Measurements from ENCODE around the gene KCNQ2. TPM values are rescaled to one million over a fixed set of nuclear protein-coding genes. Genes with fewer than 3 reads are reported as not detected.

KCNQ2 gene
- total and polyA plus RNA-seq, 9 donors: not detected

DNA sequence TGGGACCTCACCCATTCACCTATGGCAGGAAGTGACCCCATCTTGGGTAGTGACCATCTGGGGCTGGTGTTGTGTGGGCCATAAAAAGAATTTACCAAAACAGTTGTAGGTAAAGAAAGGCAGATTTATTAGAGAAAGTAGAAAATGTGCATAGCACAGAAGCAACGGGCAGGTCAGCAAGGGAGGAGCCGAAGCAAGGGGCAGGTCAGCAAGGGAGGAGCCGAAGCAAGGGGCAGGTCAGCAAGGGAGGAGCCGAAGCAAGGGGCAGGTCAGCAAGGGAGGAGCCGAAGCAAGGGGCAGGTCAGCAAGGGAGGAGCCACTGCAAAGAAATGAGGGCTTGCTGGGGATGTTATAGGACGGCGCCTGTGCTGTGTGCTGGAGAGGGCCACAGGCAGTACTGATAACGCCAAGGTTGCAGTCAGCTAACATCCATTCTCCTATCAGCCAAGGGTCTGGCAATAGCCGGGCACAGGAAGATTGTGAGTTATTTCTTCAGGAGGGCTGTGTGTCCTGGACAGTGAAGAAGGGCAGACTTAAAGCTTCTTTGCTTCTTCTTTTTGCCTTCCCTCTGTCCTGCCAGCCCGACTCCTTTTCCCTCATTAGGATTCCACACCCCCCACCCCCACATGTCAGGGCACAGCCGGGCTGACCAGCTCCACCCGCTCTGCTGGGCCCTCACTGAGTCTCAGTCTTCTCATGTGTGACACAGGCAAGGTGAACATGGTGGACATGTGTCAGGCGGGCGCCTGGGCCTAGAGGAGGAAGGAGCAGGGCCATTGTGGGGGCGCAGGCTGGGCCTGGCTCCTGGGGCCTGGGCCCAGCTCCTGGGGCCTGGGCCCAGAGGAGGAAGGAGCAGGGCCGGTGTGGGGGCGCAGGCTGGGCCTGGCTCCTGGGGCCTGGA, 79.7 kb downstream of the KCNQ2 start:
- Histone ChIP-seq H3K27ac (no peak overlapping the region), H3K36me3 (no peaks in the 10 kb centered on the region), H3K4me1 (ENCODE audit: insufficient read depth) (no peaks in the 10 kb centered on the region), H3K4me3 (no peak overlapping the region), H3K27me3 (no peaks in the 10 kb centered on the region), H3K9me3 (no peaks in the 10 kb centered on the region)
- WGBS, 3 donors: 84 to 90% (median 87%) methylated on average over 17 of the region's 17 CpGs
- TF ChIP-seq, protein P1, sequence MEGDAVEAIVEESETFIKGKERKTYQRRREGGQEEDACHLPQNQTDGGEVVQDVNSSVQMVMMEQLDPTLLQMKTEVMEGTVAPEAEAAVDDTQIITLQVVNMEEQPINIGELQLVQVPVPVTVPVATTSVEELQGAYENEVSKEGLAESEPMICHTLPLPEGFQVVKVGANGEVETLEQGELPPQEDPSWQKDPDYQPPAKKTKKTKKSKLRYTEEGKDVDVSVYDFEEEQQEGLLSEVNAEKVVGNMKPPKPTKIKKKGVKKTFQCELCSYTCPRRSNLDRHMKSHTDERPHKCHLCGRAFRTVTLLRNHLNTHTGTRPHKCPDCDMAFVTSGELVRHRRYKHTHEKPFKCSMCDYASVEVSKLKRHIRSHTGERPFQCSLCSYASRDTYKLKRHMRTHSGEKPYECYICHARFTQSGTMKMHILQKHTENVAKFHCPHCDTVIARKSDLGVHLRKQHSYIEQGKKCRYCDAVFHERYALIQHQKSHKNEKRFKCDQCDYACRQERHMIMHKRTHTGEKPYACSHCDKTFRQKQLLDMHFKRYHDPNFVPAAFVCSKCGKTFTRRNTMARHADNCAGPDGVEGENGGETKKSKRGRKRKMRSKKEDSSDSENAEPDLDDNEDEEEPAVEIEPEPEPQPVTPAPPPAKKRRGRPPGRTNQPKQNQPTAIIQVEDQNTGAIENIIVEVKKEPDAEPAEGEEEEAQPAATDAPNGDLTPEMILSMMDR (IDR thresholded peaks at IDR 0.05): no peak
- TF ChIP-seq EP300 (IDR thresholded peaks at IDR 0.05) (no peak), POLR2A (IDR thresholded peaks at IDR 0.05) (no peak)
- intact Hi-C loops (cut with DNase I): no loop called here
- DNase-seq: no peak

DNA sequence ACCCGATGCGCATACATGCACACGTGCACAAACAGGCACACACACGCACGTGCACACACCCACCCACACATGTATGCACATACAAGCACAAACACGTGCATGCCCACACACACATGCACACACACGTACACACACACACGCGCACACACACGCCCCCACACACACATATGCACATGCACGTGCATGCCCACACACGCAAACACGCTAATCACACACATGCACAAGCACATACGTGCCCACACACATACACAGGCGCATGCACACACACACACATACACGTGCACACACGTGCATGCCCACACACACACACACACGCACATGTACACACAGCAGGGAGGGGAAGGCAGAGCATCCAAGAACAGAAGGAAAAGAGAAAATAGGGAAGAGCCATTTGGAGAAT, 84.5 kb downstream of the KCNQ2 start:
- Histone ChIP-seq H3K9me3 (peaks cover 0 to 11% of the 10 kb centered on the region in 2 donors), H3K27me3 (no peaks in the 10 kb centered on the region), H3K4me3 (no peak overlapping the region), H3K36me3 (no peaks in the 10 kb centered on the region), H3K27ac (no peak overlapping the region), H3K4me1 (ENCODE audit: insufficient read depth) (no peaks in the 10 kb centered on the region)
- DNase-seq: no peak
- TF ChIP-seq EP300 (IDR thresholded peaks at IDR 0.05): no peak
- intact Hi-C loops (cut with DNase I): no loop called here
- WGBS, 3 donors: 80 to 84% (median 80%) methylated on average over 18 of the region's 18 CpGs

DNA sequence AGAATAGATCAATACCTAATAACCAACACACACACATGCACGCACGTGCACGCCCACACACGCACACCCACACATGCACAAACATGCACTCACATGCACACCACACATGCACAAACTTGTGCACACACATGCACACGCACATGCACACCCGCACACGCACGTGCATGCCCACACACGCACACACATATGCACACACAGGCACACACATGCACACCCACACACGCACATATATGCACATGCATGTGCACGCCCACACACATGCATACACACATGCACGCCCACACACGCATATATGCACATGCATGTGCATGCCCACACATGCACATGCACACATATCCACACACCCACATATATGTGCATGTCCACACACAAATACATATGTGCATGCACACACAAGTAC, 85.1 kb downstream of the KCNQ2 start:
- Histone ChIP-seq H3K27me3 (no peaks in the 10 kb centered on the region), H3K4me3 (no peak overlapping the region), H3K9me3 (peaks cover 0 to 11% of the 10 kb centered on the region in 2 donors), H3K27ac (no peak overlapping the region), H3K4me1 (ENCODE audit: insufficient read depth) (no peaks in the 10 kb centered on the region), H3K36me3 (no peaks in the 10 kb centered on the region)
- TF ChIP-seq, protein P1 (IDR thresholded peaks at IDR 0.05): no peak
- no peak for TF ChIP-seq EP300 (IDR thresholded peaks at IDR 0.05)
- no peak for TF ChIP-seq POLR2A (IDR thresholded peaks at IDR 0.05)
- intact Hi-C loops (cut with DNase I): no loop called here
- no peak for DNase-seq
- 81 to 90% (median 90%) methylated on average over 13 of the region's 13 CpGs for WGBS, 3 donors

DNA sequence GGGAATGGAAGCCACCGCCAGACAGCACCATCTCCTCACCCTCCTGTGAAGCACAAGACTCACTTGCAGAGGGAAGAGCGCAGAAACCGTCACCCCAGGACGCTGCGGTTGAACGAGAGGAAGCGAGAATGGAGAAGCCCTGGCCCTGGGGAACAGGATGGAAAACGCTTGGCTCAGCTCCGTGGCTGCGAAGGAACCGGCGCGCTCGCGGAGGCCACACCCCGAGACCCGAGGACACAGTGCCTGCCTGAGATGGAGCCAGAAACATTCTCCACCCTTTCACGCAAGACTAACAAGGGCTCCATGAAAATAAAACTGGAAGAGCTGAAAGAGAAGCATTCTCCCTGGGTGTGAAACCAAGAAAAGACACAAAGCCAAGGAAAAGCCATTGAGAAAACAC, 86.0 kb downstream of the KCNQ2 start:
- H3K4me1 ChIP-seq (ENCODE audit: insufficient read depth): no peaks in the 10 kb centered on the region
- no peak overlapping the region for H3K4me3 ChIP-seq
- no peak for DNase-seq
- no peak overlapping the region for H3K27ac ChIP-seq
- no peaks in the 10 kb centered on the region for H3K36me3 ChIP-seq
- 87 to 95% (median 93%) methylated on average over 17 to 18 of the region's 18 CpGs for WGBS, 3 donors
- H3K27me3 ChIP-seq: no peaks in the 10 kb centered on the region
- intact Hi-C loops (cut with DNase I): no loop called here
- TF ChIP-seq, protein P1 (IDR thresholded peaks at IDR 0.05): no peak
- TF ChIP-seq POLR2A (IDR thresholded peaks at IDR 0.05): no peak
- TF ChIP-seq EP300 (IDR thresholded peaks at IDR 0.05): no peak
- H3K9me3 ChIP-seq: peaks cover 0 to 11% of the 10 kb centered on the region in 2 donors

DNA sequence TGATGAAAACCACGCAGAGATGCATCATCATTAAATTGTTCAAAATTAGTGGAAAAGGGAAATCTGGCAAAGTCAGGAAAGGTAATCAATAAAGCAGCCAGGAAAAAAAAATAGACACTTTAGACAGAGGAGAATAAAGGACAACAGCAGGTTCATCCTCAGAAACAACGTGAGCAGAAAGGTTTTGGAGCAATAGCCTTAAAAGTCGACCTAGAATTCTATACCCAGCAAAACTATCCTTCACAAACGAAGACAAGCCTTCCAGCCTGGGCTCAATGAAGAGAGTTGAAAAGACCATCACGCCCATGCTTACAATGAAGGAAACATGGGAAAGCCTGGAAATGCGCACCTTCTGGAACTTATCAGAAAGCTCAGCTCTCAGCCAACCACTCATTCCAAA, 86.6 kb downstream of the KCNQ2 start:
- 82 to 85% (median 83%) methylated on average over 6 of the region's 6 CpGs for WGBS, 3 donors
- no peak for DNase-seq
- H3K27ac ChIP-seq: no peak overlapping the region
- peaks cover 0 to 11% of the 10 kb centered on the region in 2 donors for H3K9me3 ChIP-seq
- TF ChIP-seq, protein P1 (IDR thresholded peaks at IDR 0.05): no peak
- no peak for TF ChIP-seq POLR2A (IDR thresholded peaks at IDR 0.05)
- TF ChIP-seq EP300 (IDR thresholded peaks at IDR 0.05): no peak
- H3K4me1 ChIP-seq (ENCODE audit: insufficient read depth): no peaks in the 10 kb centered on the region
- no peaks in the 10 kb centered on the region for H3K27me3 ChIP-seq
- intact Hi-C loops (cut with DNase I): no loop called here
- H3K36me3 ChIP-seq: no peaks in the 10 kb centered on the region
- H3K4me3 ChIP-seq: no peak overlapping the region

Data from ovary (tissue), 9 donors.